GM21515 (cell line): ENCODE data around the gene UNC5CL.

ENCODE experiments used
- ATAC-seq: cut with Tn5 transposase; IDR thresholded peaks from one replicate; pipeline ENCODE4 v1.9.1; 2021; ENCODE audit not compliant: unreplicated experiment

Gene UNC5CL

DNA sequence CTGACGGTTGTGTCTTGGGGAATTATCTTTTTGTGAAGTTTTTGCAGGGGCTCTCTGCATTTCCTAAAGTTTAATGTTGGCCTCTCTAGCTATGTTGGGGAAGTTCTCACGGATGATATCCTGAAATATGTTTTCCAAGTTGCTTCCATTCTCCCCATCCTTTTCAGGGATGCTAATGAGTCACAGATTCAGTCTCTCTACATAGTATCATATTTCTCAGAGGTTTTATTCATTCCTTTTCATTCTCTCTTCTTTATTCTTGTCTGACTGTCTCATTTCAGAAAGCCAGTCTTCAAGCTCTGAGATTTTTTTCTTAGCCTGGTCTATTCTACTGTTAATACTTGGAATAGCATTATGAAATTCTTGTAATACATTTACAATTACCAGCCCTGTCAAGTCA, 61.3 kb downstream of the UNC5CL start:
- ATAC-seq = no peak

DNA sequence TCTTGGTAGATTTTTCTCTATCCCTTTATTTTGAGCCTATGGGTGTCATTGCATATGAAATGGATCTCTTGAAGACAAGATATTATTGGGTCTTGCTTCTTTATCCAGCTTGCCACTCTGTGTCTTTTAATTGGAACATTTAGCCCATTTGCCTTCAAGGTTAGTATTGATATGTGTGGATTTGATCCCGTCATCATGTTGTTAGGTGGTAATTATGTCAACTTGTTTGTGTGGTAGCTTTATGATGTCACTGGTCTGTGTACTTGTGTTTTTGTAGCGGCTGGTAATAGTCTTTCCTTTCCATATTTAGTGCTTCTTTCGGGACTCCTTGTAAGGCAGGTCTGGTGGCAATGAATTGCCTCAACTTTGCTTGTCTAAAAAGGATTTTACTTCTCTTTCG, 61.9 kb downstream of the UNC5CL start:
- no peak for ATAC-seq
